Natural killer cell (primary cell): ENCODE measurements around the gene RHBDD2. TPM values are rescaled to one million over a fixed set of nuclear protein-coding genes. Genes with fewer than 3 reads are reported as not detected.
"Not testable (repeated sequence)": the region's sequence is repeated elsewhere in the genome, so short reads cannot be mapped to it uniquely, and the experiment has no call there.

Experiments used
- ATAC-seq, 3 donors: fragments of 150-1000 bp in 2 of 3; fragments of 200-7000 bp in 1 of 3; cut with Tn5 transposase; 1 replicate in 1 of 3; 2 replicates in 2 of 3; pipeline ENCODE4 v1.10.0; 2021; ENCODE audit warnings: mild to moderate bottlenecking in 2 of 3, moderate library complexity in 2 of 3
- DNase-seq, 2 donors: peaks; one replicate each; pipeline versions ENCODE4 v3.0.0 to v3.0.0-alpha.2; 2013 to 2021; ENCODE audit warnings: mixed read lengths in 1 of 2
- H3K27ac ChIP-seq: one replicate; pipeline ENCODE4 v1.5.1; 2013; ENCODE audit warnings: mild to moderate bottlenecking, low read length
- H3K27me3 ChIP-seq: one replicate; pipeline ENCODE4 v1.6.1; 2013; ENCODE audit warnings: low read length; ENCODE audit not compliant: control insufficient read depth, insufficient read depth
- H3K36me3 ChIP-seq: one replicate; pipeline ENCODE4 v1.6.1; 2013; ENCODE audit warnings: low read length; ENCODE audit not compliant: control insufficient read depth, insufficient read depth
- H3K4me1 ChIP-seq: one replicate; pipeline ENCODE4 v1.6.1; 2013; ENCODE audit warnings: low read length; ENCODE audit not compliant: control insufficient read depth, insufficient read depth
- H3K4me3 ChIP-seq: one replicate; pipeline ENCODE4 v1.5.1; 2013; ENCODE audit warnings: low read length
- H3K9me3 ChIP-seq: one replicate; pipeline ENCODE4 v1.6.1; 2013; ENCODE audit warnings: low read length; ENCODE audit not compliant: control insufficient read depth, insufficient read depth
- H3K27ac Mint-ChIP-seq, 2 donors: one replicate each; pipeline ENCODE4 v1.8.0; 2022; ENCODE audit warnings: mild to moderate bottlenecking in 2 of 2, mixed read lengths in 2 of 2, moderate library complexity in 1 of 2
- H3K27me3 Mint-ChIP-seq, 2 donors: one replicate each; pipeline ENCODE4 v1.8.0; 2022; ENCODE audit warnings: low read depth in 2 of 2, mixed read lengths in 2 of 2
- H3K36me3 Mint-ChIP-seq: one replicate; pipeline ENCODE4 v1.8.0; 2022; ENCODE audit warnings: mixed read lengths
- H3K4me1 Mint-ChIP-seq, 2 donors: one replicate each; pipeline ENCODE4 v1.8.0; 2022; ENCODE audit warnings: mixed read lengths in 2 of 2
- H3K4me3 Mint-ChIP-seq: one replicate; pipeline ENCODE4 v1.8.0; 2022; ENCODE audit warnings: mild to moderate bottlenecking, moderate library complexity, mixed read lengths
- H3K9me3 Mint-ChIP-seq, 2 donors: one replicate each; pipeline ENCODE4 v1.8.0; 2022; ENCODE audit warnings: mixed read lengths in 2 of 2
- CTCF ChIP-seq: fragments of 200-600 bp; IDR thresholded peaks from one replicate; pipeline ENCODE4 v1.8.0; 2022; ENCODE audit warnings: antibody characterized with exemption
- WGBS: methylation state at CpG from one replicate; pipeline ENCODE4 v1.1.7; 2013; ENCODE audit warnings: missing lambda C conversion rate; ENCODE audit not compliant: insufficient coverage; 5-methylcytosine and 5-hydroxymethylcytosine counted together
- intact Hi-C: fragments of 100-400 bp; cut with micrococcal nuclease; formaldehyde crosslinking; loops from one replicate; pipeline ENCODE4 v1.14.2; 2022
- total RNA-seq, 4 donors: library from RNA; stranded (reverse); fragments of 120-200 nt in 1 of 4; gene quantifications; one replicate each; pipeline versions ENCODE4 v1.2.3 to v1.2.4, GENCODE V29; 2013 to 2022

Gene RHBDD2
- total RNA-seq, 3 donors from 2014 or later (not counting 1 experiment from before 2014, with no cell fraction given) = 45.2 to 74.3 (median 61.9) TPM

GRCh38 chr7:75842836-75843446, 35.9 kb upstream of the RHBDD2 start:
- no peak overlapping the region for H3K4me3 Mint-ChIP-seq
- H3K27ac Mint-ChIP-seq = no peak overlapping the region
- no peaks in the 10 kb centered on the region for H3K4me1 Mint-ChIP-seq
- H3K27me3 Mint-ChIP-seq = peaks cover 0 to 3% of the 10 kb centered on the region in 2 donors
- DNase-seq (no peak), ATAC-seq (no peak)
- no peak for TF ChIP-seq CTCF
- no peak overlapping the region for H3K4me3 ChIP-seq
- no peaks in the 10 kb centered on the region for H3K36me3 Mint-ChIP-seq
- H3K27me3 ChIP-seq = no peaks in the 10 kb centered on the region
- H3K27ac ChIP-seq = no peak overlapping the region
- 80% methylated on average over 7 of the region's 8 CpGs for WGBS
- peaks cover 7% of the 10 kb centered on the region for H3K4me1 ChIP-seq
- intact Hi-C loops = no loop called here
- no peaks in the 10 kb centered on the region for H3K9me3 ChIP-seq
- no peaks in the 10 kb centered on the region for H3K9me3 Mint-ChIP-seq
- H3K36me3 ChIP-seq = no peaks in the 10 kb centered on the region

- H3K27me3 Mint-ChIP-seq = no peaks in the 10 kb centered on the region
These were observed 35.2 kb upstream of the RHBDD2 start for GRCh38 chr7:75843613-75844116.

GRCh38 chr7:75844158-75844557, 34.7 kb upstream of the RHBDD2 start:
- Mint-ChIP-seq H3K9me3 (no peaks in the 10 kb centered on the region), H3K4me1 (no peaks in the 10 kb centered on the region), H3K27me3 (no peaks in the 10 kb centered on the region), H3K4me3 (no peak overlapping the region), H3K36me3 (no peaks in the 10 kb centered on the region), H3K27ac (no peak overlapping the region)
- TF ChIP-seq CTCF = no peak
- Histone ChIP-seq H3K4me3 (no peak overlapping the region), H3K4me1 (peaks cover 8% of the 10 kb centered on the region), H3K9me3 (no peaks in the 10 kb centered on the region), H3K27ac (no peak overlapping the region), H3K27me3 (no peaks in the 10 kb centered on the region), H3K36me3 (no peaks in the 10 kb centered on the region)
- DNase-seq (no peak), ATAC-seq (no peak)
- 93% methylated on average over 5 of the region's 5 CpGs for WGBS
- intact Hi-C loops = no loop called here

More at GRCh38 chr7:75843613-75844116, 35.2 kb upstream of the RHBDD2 start:
- H3K4me1 ChIP-seq = peaks cover 8% of the 10 kb centered on the region
- H3K27ac Mint-ChIP-seq = no peak overlapping the region
- no peaks in the 10 kb centered on the region for H3K36me3 Mint-ChIP-seq
- H3K36me3 ChIP-seq = no peaks in the 10 kb centered on the region
- ATAC-seq (no peak), DNase-seq (no peak)
- whole genome bisulfite sequencing = 94% methylated on average over 6 of the region's 9 CpGs
- no peak overlapping the region for H3K4me3 ChIP-seq
- no peaks in the 10 kb centered on the region for H3K9me3 ChIP-seq
- no peak for TF ChIP-seq CTCF
- H3K27me3 ChIP-seq = no peaks in the 10 kb centered on the region
- H3K4me3 Mint-ChIP-seq = no peak overlapping the region
- H3K9me3 Mint-ChIP-seq = no peaks in the 10 kb centered on the region
- no peak overlapping the region for H3K27ac ChIP-seq
- intact Hi-C loops = no loop called here
- H3K4me1 Mint-ChIP-seq = no peaks in the 10 kb centered on the region

GRCh38 chr7:75845132-75845531, 33.7 kb upstream of the RHBDD2 start:
- H3K4me1 Mint-ChIP-seq, H3K27ac Mint-ChIP-seq, ATAC-seq, H3K9me3 ChIP-seq, H3K27me3 Mint-ChIP-seq, H3K4me3 ChIP-seq, H3K27me3 ChIP-seq, intact Hi-C loops, H3K36me3 Mint-ChIP-seq, H3K36me3 ChIP-seq, DNase-seq, H3K4me3 Mint-ChIP-seq, H3K4me1 ChIP-seq, H3K27ac ChIP-seq, H3K9me3 Mint-ChIP-seq: not testable (repeated sequence)
- 75% methylated on average over 6 of the region's 6 CpGs for WGBS
